OCI-LY3 (cell line): ENCODE results near the gene SV2B.

Experiments
- H2AFZ ChIP-seq: fragments of 200-600, 300-600 bp; shearing (Covaris generic); 2 replicates; pipeline ENCODE4 v1.6.0; 2014; ENCODE audit warnings: antibody characterized with exemption, low read depth, low read length
- H3K27ac ChIP-seq: fragments of 200-600, 300-600 bp; sonication (generic); 2 replicates; pipeline ENCODE4 v1.5.1; 2014; ENCODE audit warnings: mild to moderate bottlenecking, low read length, moderate library complexity, mixed read lengths
- H3K27me3 ChIP-seq: fragments of 200-600, 300-600 bp; sonication (generic); 2 replicates; pipeline ENCODE4 v1.6.1; 2014; ENCODE audit warnings: low read depth, low read length, mixed read lengths
- H3K36me3 ChIP-seq: fragments of 200-600, 300-600 bp; sonication (generic); replicated peaks from 2 replicates; pipeline ENCODE3; 2014; ENCODE audit warnings: low read depth, low read length, mixed read lengths
- H3K4me1 ChIP-seq: fragments of 300-600, 200-600 bp; sonication (generic); 2 replicates; pipeline ENCODE4 v1.6.1; 2014; ENCODE audit warnings: low read length, mixed read lengths
- H3K4me2 ChIP-seq: fragments of 200-600, 300-600 bp; sonication (generic); 2 replicates; pipeline ENCODE4 v1.6.1; 2014; ENCODE audit warnings: low read length, mixed read lengths
- H3K4me3 ChIP-seq: fragments of 300-600, 200-600 bp; sonication (generic); 2 replicates; pipeline ENCODE4 v1.5.1; 2014; ENCODE audit warnings: antibody characterized with exemption, mild to moderate bottlenecking, low read length, moderate library complexity
- H3K79me2 ChIP-seq: fragments of 300-600, 200-600 bp; shearing (Covaris generic); 2 replicates; pipeline ENCODE4 v1.6.1; 2014; ENCODE audit warnings: mild to moderate bottlenecking, low read length, mixed read lengths
- H3K9ac ChIP-seq: fragments of 300-600, 200-600 bp; shearing (Covaris generic); 2 replicates; pipeline ENCODE4 v1.6.0; 2014; ENCODE audit warnings: mild to moderate bottlenecking, low read length, moderate library complexity
- H3K9me3 ChIP-seq: fragments of 200-600, 300-600 bp; shearing (Covaris generic); 2 replicates; pipeline ENCODE4 v1.6.1; 2014; ENCODE audit warnings: low read length, mixed read lengths; ENCODE audit not compliant: insufficient read depth
- H4K20me1 ChIP-seq: fragments of 200-600, 300-600 bp; sonication (generic); 2 replicates; pipeline ENCODE4 v1.6.1; 2016; ENCODE audit warnings: low read length, mixed read lengths; ENCODE audit not compliant: insufficient read depth
- CTCF ChIP-seq: fragments of 200-600, 300-600 bp; sonication (generic); IDR thresholded peaks from 2 replicates; pipeline ENCODE4 v1.5.1; 2014; ENCODE audit warnings: antibody characterized with exemption, low read length, low read depth
- EZH2phosphoT487 ChIP-seq: fragments of 200-600 bp; shearing (Covaris generic); IDR thresholded peaks from 2 replicates; pipeline ENCODE4 v1.6.1; 2018; ENCODE audit warnings: antibody characterized with exemption, mixed run types, low read depth

Gene SV2B

GRCh38 chr15:91307601-91308000 is 207.5 kb downstream of the SV2B start:
- Histone ChIP-seq H3K79me2 (no peaks in the 10 kb centered on the region), H3K36me3 (no peaks in the 10 kb centered on the region), H3K9me3 (no peaks in the 10 kb centered on the region), H4K20me1 (no peaks in the 10 kb centered on the region), H3K4me3 (no peak overlapping the region), H2AFZ (no peak overlapping the region), H3K9ac (no peak overlapping the region), H3K4me2 (no peak overlapping the region), H3K4me1 (no peaks in the 10 kb centered on the region), H3K27me3 (peaks cover 52% of the 10 kb centered on the region), H3K27ac (no peak overlapping the region)
- TF ChIP-seq EZH2phosphoT487 (no peak), CTCF (no peak)

GRCh38 chr15:91308199-91308598 is 208.1 kb downstream of the SV2B start:
- Histone ChIP-seq H3K36me3 (no peaks in the 10 kb centered on the region), H3K4me2 (no peak overlapping the region), H3K27me3 (peaks cover 49% of the 10 kb centered on the region), H4K20me1 (no peaks in the 10 kb centered on the region), H3K9ac (no peak overlapping the region), H3K4me1 (no peaks in the 10 kb centered on the region), H3K79me2 (no peaks in the 10 kb centered on the region), H3K9me3 (no peaks in the 10 kb centered on the region), H3K4me3 (no peak overlapping the region), H2AFZ (no peak overlapping the region), H3K27ac (no peak overlapping the region)
- no peak for TF ChIP-seq CTCF
- TF ChIP-seq EZH2phosphoT487: no peak

- Histone ChIP-seq H3K36me3 (no peaks in the 10 kb centered on the region), H4K20me1 (no peaks in the 10 kb centered on the region), H3K27ac (no peak overlapping the region), H2AFZ (no peak overlapping the region), H3K27me3 (peaks cover 45% of the 10 kb centered on the region), H3K4me1 (no peaks in the 10 kb centered on the region), H3K9ac (no peak overlapping the region), H3K79me2 (no peaks in the 10 kb centered on the region), H3K9me3 (no peaks in the 10 kb centered on the region), H3K4me3 (no peak overlapping the region), H3K4me2 (no peak overlapping the region)
- TF ChIP-seq CTCF (no peak), EZH2phosphoT487 (no peak)
Measured at GRCh38 chr15:91308855-91309254, 208.8 kb downstream of the SV2B start.

- no peak overlapping the region for H3K9ac ChIP-seq
- H3K4me1 ChIP-seq: no peaks in the 10 kb centered on the region
- H3K36me3 ChIP-seq: no peaks in the 10 kb centered on the region
- H3K27ac ChIP-seq: no peak overlapping the region
- H3K9me3 ChIP-seq: no peaks in the 10 kb centered on the region
- H4K20me1 ChIP-seq: no peaks in the 10 kb centered on the region
- TF ChIP-seq CTCF (no peak), EZH2phosphoT487 (no peak)
- peaks cover 33% of the 10 kb centered on the region for H3K27me3 ChIP-seq
- H3K79me2 ChIP-seq: no peaks in the 10 kb centered on the region
- no peak overlapping the region for H2AFZ ChIP-seq
- no peak overlapping the region for H3K4me3 ChIP-seq
- no peak overlapping the region for H3K4me2 ChIP-seq
Measured at GRCh38 chr15:91311986-91312385, 211.9 kb downstream of the SV2B start.
